GM19324 (cell line): ENCODE results near the gene SDF2L1.
A peak's percentile ranks its signal among the peaks of the same experiment; 100 is the strongest.
"Not testable (repeated sequence)": the region's sequence is repeated elsewhere in the genome, so short reads cannot be mapped to it uniquely, and the experiment has no call there.

Experiments used
- ATAC-seq: cut with Tn5 transposase; IDR thresholded peaks from one replicate; pipeline ENCODE4 v1.9.1; 2021; ENCODE audit warnings: mild to moderate bottlenecking, moderate library complexity; ENCODE audit not compliant: unreplicated experiment, low FRiP score

SDF2L1 gene

DNA sequence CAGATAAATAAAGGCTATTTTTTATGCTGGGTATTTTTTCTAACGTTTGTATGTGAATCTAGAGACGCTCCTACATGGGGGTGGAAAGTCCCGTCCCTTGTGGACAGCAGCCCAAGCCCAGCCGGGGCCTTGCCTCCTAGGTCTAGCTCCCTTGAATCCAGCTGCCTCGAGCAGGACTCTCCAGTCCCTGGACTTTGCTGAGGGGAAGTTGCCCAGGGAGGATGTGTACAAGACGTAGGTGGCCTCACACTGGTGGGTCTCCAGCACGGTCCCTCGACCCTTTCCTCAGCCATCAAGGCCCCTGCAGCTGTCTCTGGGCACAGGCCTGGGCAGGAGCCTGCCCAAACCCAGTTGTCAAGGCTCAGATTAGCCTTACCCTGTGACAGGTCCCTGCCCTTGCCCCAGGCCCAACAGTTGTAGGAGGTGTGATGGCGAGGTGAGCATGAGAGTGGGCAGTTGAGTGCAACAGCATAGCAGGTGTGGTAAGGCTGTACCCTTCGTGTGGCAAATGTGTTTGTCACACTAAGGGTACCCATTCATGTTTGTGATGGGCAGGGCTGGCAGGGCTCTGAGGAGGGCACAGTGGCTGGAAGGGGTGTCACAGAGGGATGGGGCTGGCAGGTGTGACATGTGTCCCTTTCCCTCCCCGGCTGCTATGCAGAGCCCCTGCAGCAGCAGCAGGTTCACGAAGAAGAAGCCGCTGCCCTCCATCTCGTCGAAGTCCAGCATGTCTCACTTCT lies 6.2 kb upstream of the SDF2L1 start:
- ATAC-seq = no peak

DNA sequence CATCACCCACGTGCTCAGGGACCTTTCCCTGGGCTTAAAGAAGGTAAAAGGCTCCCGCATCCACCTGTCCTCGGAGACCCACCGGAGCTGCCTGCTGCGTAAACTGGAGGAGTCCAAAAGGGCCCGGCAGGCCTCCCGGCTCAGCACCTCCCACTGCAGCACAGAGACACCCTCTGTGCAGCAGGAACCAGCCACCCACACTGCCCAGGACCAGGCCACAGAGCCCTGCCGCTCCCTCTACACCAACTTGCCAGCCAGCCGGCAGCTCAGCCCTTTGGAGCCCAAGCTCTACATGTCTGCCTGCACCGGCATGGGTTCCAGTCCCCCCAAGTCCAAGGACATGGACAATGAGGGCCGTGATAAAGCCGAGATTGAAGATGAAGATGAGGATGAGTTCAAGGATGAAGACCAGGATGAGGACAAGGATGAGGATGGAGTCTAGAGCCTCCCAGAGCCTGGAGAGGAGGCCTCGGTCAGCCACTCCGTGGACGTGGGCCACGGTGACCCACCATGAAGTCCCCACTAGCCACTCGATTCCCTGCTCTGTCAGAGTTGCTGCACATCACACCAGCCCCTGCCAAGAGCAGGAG lies 5.4 kb upstream of the SDF2L1 start:
- no peak for ATAC-seq

DNA sequence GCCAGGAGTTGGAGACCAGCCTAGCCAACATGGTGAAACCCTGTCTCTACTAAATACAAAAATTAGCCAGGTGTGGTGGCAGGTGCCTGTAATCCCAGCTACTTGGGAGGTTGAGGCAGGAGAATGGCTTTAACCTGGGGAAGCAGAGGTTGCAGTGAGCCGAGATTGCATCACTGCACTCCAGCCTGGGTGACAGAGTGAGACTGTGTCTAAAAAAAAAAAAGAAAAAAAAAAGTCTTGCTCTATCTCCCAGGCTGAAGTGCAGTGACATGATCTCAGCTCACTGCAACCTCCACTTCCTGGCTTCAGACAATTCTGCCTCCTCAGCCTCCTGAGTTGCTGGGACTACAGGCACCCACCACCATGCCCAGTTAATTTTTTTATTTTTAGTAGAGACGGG lies 4.7 kb upstream of the SDF2L1 start:
- not testable (repeated sequence) for ATAC-seq

DNA sequence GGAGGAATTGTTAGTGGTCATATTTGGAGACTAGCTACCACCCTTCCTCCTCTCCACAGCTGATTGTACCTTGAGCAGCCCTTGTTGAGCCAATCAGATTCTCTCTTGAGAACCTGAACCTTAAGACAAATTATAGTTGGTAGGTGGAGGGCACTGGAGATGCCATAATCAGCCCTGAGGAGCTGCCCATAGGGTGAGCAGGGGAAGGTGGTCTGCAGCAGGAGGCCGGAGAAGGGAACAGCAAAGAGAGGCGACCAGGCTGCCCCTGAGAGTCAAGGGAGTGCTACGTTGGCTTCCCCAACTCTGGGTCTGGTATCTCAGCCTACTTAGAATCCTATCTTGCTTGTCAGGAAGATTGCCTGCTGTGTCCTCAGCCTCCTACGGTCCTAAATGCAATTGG lies 2.7 kb upstream of the SDF2L1 start:
- no peak for ATAC-seq

DNA sequence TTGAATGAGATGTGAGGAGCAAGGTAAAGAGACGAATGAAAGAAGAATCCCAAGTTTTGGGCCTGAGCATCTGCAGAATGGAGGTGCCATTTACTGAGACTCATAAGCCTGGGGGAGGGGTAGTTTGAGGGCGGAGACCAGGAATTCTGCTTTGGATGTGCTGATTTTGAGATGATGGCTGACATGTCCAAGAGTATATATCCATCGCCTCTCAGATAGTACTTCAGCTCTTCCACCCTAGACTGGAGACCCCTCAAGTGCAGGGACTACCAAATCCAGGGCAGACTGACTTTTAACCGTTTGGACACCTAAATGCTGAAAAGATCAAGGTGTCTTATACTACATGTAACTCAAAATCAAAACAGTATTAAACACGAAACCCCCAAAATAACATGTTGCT lies 1.3 kb upstream of the SDF2L1 start:
- ATAC-seq = no peak

GRCh38 chr22:21641417-21641788 lies 699 bp upstream of the SDF2L1 start:
- no peak for ATAC-seq

DNA sequence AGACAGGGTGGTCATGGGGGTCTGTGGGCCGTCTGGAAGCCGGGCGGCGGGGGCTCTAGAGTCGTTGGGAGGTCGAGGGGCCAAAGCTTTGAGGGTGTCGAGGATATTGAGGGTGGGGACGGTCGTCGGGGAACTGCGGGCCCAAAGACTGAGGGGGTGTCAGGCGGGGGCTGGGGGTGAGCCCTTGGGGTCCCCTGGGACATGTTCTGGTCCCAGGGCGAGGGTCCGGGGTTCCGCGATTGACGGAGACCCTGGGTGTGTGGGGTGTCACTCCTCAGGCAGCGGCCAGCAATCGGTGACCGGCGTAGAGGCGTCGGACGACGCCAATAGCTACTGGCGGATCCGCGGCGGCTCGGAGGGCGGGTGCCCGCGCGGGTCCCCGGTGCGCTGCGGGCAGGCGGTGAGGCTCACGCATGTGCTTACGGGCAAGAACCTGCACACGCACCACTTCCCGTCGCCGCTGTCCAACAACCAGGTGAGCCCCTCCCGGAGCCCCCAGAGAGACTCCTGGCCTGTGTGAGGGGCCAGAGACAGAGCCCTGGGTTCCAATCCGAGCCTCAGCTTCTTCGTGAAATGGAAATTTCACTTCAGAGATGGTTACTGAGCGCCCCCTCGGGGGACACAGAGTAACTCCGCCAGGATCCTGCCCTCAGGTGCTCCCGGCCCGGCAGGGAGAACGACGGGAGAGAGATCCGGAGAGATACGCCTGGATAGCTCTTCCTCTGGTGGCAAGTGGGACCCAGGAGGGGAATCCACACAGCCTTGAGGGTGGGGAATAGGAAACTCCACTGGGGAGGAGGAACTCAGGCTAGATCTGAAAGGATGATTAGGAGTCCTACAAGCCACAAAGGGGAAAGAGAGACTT lies 714 bp downstream of the SDF2L1 start:
- ATAC-seq = no peak

DNA sequence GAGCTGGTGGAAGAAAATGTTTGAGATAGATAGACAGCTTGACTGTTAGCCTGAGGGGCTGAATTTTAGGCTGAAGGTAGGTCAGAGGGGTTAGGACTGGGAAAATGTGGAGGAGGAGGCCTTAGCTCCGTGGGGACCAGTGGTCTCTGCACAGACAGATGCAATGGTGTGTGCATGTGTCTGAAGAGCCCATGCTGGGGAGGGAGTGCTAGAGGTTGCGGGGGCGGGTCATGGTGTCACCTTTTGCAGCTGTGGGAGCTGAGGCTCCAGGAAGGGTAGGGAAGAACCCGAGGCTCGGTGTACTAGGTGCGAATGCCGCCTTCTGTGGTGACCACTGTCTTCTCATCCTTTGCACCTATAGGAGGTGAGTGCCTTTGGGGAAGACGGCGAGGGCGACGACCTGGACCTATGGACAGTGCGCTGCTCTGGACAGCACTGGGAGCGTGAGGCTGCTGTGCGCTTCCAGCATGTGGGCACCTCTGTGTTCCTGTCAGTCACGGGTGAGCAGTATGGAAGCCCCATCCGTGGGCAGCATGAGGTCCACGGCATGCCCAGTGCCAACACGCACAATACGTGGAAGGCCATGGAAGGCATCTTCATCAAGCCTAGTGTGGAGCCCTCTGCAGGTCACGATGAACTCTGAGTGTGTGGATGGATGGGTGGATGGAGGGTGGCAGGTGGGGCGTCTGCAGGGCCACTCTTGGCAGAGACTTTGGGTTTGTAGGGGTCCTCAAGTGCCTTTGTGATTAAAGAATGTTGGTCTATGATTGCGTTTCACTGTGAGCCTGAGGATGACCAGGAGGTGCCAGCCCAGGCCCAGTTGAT lies 1.6 kb downstream of the SDF2L1 start:
- no peak for ATAC-seq

GRCh38 chr22:21645513-21645912 lies 3.4 kb downstream of the SDF2L1 start:
- not testable (repeated sequence) for ATAC-seq

- no peak for ATAC-seq
These were observed 4.8 kb downstream of the SDF2L1 start for GRCh38 chr22:21646608-21647590.

- ATAC-seq = no peak
These were observed 8.2 kb downstream of the SDF2L1 start for GRCh38 chr22:21650280-21650679.

- no peak for ATAC-seq
These were observed 8.9 kb downstream of the SDF2L1 start for GRCh38 chr22:21650823-21651520.

DNA sequence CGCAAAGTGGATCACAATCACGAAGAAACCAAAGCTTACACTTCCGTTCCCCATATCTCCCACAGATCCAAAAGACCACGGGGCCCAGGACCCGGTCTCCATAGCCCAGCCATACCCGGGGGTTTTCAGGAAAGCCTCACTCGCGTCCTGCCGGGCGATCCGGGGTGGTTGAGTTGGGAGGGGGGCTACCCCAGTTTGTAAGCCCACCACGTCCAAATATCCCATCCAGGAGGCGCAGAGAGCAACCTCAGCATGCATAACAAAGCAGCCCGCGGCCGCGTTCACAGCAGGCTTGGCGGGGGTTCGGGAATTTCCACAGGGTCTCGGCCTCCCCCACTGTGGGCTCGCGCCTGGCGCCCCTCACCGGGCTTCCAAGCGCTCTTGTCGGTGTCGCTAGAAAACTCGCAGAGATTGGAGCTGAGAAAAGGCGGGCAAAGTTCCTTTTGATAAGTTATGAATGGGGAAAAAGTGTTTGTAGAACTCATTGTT lies 9.5 kb downstream of the SDF2L1 start:
- ATAC-seq = no peak

DNA sequence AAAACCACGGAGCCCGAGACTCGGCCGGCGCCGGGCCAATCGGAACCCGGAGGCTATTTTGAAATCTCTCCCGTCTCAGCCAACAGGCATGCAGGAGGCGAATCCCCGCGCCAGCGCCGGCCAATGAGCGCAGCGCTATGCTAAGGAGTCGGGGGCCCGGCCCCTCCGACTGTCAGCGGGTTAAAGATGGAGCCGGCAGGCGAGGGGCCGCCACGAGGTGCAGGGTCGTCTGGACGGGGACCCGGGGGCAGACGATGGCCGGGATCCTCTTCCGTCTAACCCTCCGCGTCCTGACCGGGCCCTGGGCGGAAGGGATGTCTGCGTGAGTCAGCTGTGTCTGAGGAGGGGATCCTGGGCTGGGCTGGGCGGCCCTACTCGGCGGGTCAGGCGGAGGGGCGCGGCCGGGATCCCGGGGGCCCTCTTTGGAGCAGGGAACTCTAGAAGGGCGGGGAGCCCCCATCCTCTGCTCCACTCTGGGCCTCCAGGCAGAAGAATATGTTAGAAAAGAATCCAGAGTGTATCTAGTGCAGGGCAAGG lies 10.0 kb downstream of the SDF2L1 start:
- ATAC-seq = peak; percentile 83

- ATAC-seq = no peak
These were observed 10.7 kb downstream of the SDF2L1 start for GRCh38 chr22:21652547-21653545.

DNA sequence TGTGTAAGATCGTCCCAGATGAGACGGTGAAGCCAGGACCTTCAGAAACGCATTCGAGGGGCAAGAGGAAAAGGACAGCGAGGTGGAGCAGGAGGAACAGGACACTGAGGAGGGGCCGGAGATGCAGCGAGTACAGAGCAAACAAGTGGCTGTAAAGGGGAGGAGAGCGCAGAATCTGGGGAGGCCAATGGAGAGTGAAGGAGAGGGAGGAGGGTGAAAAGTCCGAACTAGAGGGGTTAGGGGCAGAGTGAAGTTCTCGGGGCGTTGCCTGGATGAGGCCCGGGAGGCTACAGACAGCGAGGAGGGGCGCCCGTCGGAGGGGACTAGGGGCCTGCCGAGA lies 14.9 kb downstream of the SDF2L1 start:
- ATAC-seq = no peak

- ATAC-seq = peak; percentile 61
These were observed 15.4 kb downstream of the SDF2L1 start for GRCh38 chr22:21657360-21658032.
